Smooth muscle cell (in vitro differentiated cells): ENCODE results near the gene PJA1. TPM values are rescaled to one million over a fixed set of nuclear protein-coding genes. Genes with fewer than 3 reads are reported as not detected.

Experiments used
- DNase-seq: peaks from one replicate; lab custom pipeline; 2025; ENCODE audit not compliant: unreplicated experiment; lab: John Stamatoyannopoulos, UW
- H2AFZ ChIP-seq: fragments of 200-600 bp; sonication (generic); 2 replicates; pipeline ENCODE4 v1.6.0; 2016; ENCODE audit warnings: antibody characterized with exemption, low read depth, mild to moderate bottlenecking
- H3F3A ChIP-seq: fragments of 200-600 bp; sonication (generic); 2 replicates; pipeline ENCODE4 v1.6.0; 2017; ENCODE audit warnings: antibody characterized with exemption, low read depth
- H3K27ac ChIP-seq: fragments of 200-600 bp; sonication (generic); 2 replicates; pipeline ENCODE4 v1.5.1; 2016; ENCODE audit warnings: low read depth, mild to moderate bottlenecking
- H3K27me3 ChIP-seq: fragments of 200-600 bp; sonication (generic); 2 replicates; pipeline ENCODE4 v1.6.1; 2016; ENCODE audit warnings: low read depth, mild to moderate bottlenecking
- H3K36me3 ChIP-seq: fragments of 200-600 bp; sonication (generic); 2 replicates; pipeline ENCODE4 v1.5.1; 2016; ENCODE audit warnings: low read depth
- H3K4me1 ChIP-seq: fragments of 200-600 bp; sonication (generic); 2 replicates; pipeline ENCODE4 v1.5.1; 2016; ENCODE audit warnings: low read depth
- H3K4me2 ChIP-seq: fragments of 200-600 bp; sonication (generic); 2 replicates; pipeline ENCODE4 v1.6.0; 2016; ENCODE audit warnings: mild to moderate bottlenecking
- H3K4me3 ChIP-seq: fragments of 200-600 bp; sonication (generic); 2 replicates; pipeline ENCODE4 v1.5.1; 2016; ENCODE audit warnings: mild to moderate bottlenecking
- H3K79me2 ChIP-seq: fragments of 200-600 bp; sonication (generic); 2 replicates; pipeline ENCODE4 v1.6.0; 2016; ENCODE audit warnings: low read depth, mild to moderate bottlenecking
- H3K9ac ChIP-seq: fragments of 200-600 bp; sonication (generic); 2 replicates; pipeline ENCODE4 v1.6.0; 2016; ENCODE audit warnings: low read depth
- H3K9me3 ChIP-seq: fragments of 200-600 bp; sonication (generic); replicated peaks from 2 replicates; pipeline ENCODE4 v1.5.1; 2016; ENCODE audit warnings: low read depth
- H4K20me1 ChIP-seq: fragments of 200-600 bp; sonication (generic); 2 replicates; pipeline ENCODE4 v1.6.0; 2016; ENCODE audit warnings: low read depth
- CTCF ChIP-seq: fragments of 200-600 bp; sonication (generic); IDR thresholded peaks from 2 replicates; pipeline ENCODE4 v1.5.1; 2017; ENCODE audit warnings: borderline replicate concordance, mild to moderate bottlenecking, antibody characterized with exemption; ENCODE audit not compliant: insufficient read depth, poor library complexity, severe bottlenecking
- WGBS: methylation state at CpG from one replicate; pipeline ENCODE4 v1.1.7; 2016; ENCODE audit warnings: low lambda C conversion rate; 5-methylcytosine and 5-hydroxymethylcytosine counted together
- polyA plus RNA-seq: library from polyadenylated mRNA; unstranded; fragments of >200 nt; fragmentation: Nextera tagmentation; extraction: Ambion mirVana; gene quantifications from 2 replicates; pipeline ENCODE4 v1.2.1, GENCODE V29; 2016
- total RNA-seq: library from RNA; depleted of rRNA; stranded (reverse); fragments of >200 nt; gene quantifications from 2 replicates; pipeline ENCODE4 v1.2.3, GENCODE V29; 2014

Gene PJA1
- total and polyA plus RNA-seq, 2 experiments from 2014 or later = 30.6 to 53.4 TPM

GRCh38 chrX:69177511-69178162 is 12.4 kb upstream of the PJA1 start:
- H2AFZ ChIP-seq = no peak overlapping the region
- no peak overlapping the region for H3K4me2 ChIP-seq
- H3K9ac ChIP-seq = no peak overlapping the region
- WGBS = 88% methylated on average over 4 of the region's 4 CpGs
- H3K4me1 ChIP-seq = no peaks in the 10 kb centered on the region
- no peaks in the 10 kb centered on the region for H3K36me3 ChIP-seq
- H3F3A ChIP-seq = no peaks in the 10 kb centered on the region
- no peaks in the 10 kb centered on the region for H4K20me1 ChIP-seq
- no peak for TF ChIP-seq CTCF
- H3K4me3 ChIP-seq = no peak overlapping the region
- no peak overlapping the region for H3K27ac ChIP-seq
- DNase-seq = no peak
- H3K79me2 ChIP-seq = no peaks in the 10 kb centered on the region
- H3K27me3 ChIP-seq = no peaks in the 10 kb centered on the region
- H3K9me3 ChIP-seq = peaks cover 7% of the 10 kb centered on the region

DNA sequence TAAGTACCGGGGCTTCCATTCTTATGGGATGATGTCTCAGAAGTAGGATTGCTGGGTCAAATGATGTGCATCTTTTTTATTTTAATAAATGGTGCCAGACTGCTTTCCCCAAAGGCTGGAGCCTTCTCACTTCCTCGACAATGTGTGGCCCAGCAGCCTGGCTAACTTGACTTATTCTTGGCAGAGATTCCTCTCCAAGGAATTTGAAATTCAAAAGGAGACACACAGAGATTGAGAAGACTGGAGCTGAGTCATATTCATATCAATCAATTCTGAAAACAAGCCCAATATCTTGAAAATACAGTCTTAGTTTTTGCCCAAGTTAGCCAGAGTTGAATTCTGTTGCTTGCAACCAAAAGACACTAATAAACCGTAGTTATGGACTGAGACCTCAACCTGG is 10.8 kb upstream of the PJA1 start:
- no peaks in the 10 kb centered on the region for H4K20me1 ChIP-seq
- no peak overlapping the region for H3K4me2 ChIP-seq
- H2AFZ ChIP-seq = no peak overlapping the region
- no peaks in the 10 kb centered on the region for H3K4me1 ChIP-seq
- H3K27ac ChIP-seq = no peak overlapping the region
- H3K9ac ChIP-seq = no peak overlapping the region
- no peaks in the 10 kb centered on the region for H3K79me2 ChIP-seq
- H3F3A ChIP-seq = no peaks in the 10 kb centered on the region
- H3K4me3 ChIP-seq = no peak overlapping the region
- peaks cover 7% of the 10 kb centered on the region for H3K9me3 ChIP-seq
- WGBS = 86% methylated on average over 3 of the region's 3 CpGs
- no peak for DNase-seq
- no peaks in the 10 kb centered on the region for H3K36me3 ChIP-seq
- TF ChIP-seq CTCF = no peak
- H3K27me3 ChIP-seq = no peaks in the 10 kb centered on the region

- Histone ChIP-seq H3F3A (no peaks in the 10 kb centered on the region), H3K9ac (no peak overlapping the region), H3K27me3 (no peaks in the 10 kb centered on the region), H3K27ac (no peak overlapping the region), H3K79me2 (no peaks in the 10 kb centered on the region), H3K9me3 (peaks cover 7% of the 10 kb centered on the region), H4K20me1 (no peaks in the 10 kb centered on the region), H3K4me1 (no peaks in the 10 kb centered on the region), H3K4me2 (no peak overlapping the region), H3K4me3 (peak overlapping the region; percentile 13), H2AFZ (no peak overlapping the region), H3K36me3 (no peaks in the 10 kb centered on the region)
- no peak for TF ChIP-seq CTCF
- 55% methylated on average over 20 of the region's 20 CpGs for WGBS
- no peak for DNase-seq
Observed at GRCh38 chrX:69173906-69174305, 8.7 kb upstream of the PJA1 start.

GRCh38 chrX:69172937-69173336 is 7.7 kb upstream of the PJA1 start:
- DNase-seq = no peak
- Histone ChIP-seq H3K9ac (no peak overlapping the region), H3K27me3 (no peaks in the 10 kb centered on the region), H3F3A (no peaks in the 10 kb centered on the region), H2AFZ (no peak overlapping the region), H3K27ac (no peak overlapping the region), H3K4me3 (no peak overlapping the region), H3K4me2 (no peak overlapping the region), H3K79me2 (no peaks in the 10 kb centered on the region), H4K20me1 (no peaks in the 10 kb centered on the region), H3K36me3 (no peaks in the 10 kb centered on the region), H3K9me3 (peaks cover 7% of the 10 kb centered on the region), H3K4me1 (no peaks in the 10 kb centered on the region)
- TF ChIP-seq CTCF = no peak
- WGBS = 74% methylated on average over 3 of the region's 3 CpGs
